A673 (cell line): ENCODE data around the gene DOK4.

Experiments used
- CTCF ChIP-seq: fragments of 300-800, 200-600 bp; sonication (generic); conservative IDR thresholded peaks from 2 replicates; pipeline ENCODE4 v1.5.1; 2017; ENCODE audit warnings: low read depth, mild to moderate bottlenecking, antibody characterized with exemption, low read length, moderate library complexity, mixed read lengths
- EZH2 ChIP-seq: fragments of 200-600 bp; sonication (generic); IDR thresholded peaks from 2 replicates; pipeline ENCODE4 v1.6.1; 2017; ENCODE audit warnings: borderline replicate concordance, low read depth, mild to moderate bottlenecking, mixed read lengths, antibody characterized with exemption, low read length; ENCODE audit not compliant: poor library complexity, severe bottlenecking

DNA sequence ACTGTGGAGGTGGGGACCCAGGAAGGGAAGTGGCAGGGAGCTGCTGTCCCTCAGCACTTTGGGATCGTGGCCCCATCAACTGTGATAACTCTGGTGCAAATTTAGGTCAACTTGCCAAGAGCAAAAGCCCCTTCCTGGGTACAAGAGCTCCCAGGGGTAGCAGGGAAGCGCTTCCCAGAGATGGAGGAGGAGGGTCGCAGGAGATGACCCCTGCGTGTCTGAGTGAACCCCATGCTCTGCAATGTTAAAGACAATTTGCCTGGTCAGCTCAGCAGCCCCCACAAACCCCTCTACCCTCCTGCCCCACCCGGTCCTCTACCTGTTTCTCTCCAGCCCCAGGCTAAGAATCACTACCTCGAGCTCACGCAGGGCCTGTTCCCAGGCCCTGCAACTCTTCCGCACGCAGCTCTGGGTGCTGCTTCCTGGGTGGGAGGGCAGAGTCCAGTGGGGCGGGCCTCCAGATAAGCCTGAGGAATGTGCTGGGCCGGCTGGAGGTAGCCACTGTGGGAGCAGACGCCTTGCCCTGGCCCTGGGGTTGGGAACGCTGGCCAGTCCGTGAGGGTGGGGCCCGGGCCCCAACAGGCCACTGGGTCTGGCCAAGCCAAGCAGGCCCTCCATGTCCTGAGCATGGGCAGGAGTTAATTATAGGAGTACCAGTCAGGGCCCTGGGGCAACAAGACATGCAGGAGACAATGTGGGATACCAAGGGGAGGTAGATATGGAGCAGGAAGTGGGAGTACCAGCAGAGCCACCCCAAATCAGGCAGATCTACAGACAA is 6.1 kb downstream of the DOK4 start:
- TF ChIP-seq CTCF (no peak), EZH2 (no peak)
